ENCODE measurements around the gene TMPRSS6.
A peak's percentile ranks its signal among the peaks of the same experiment; 100 is the strongest.

The TMPRSS6 gene

GRCh38 chr22:37109242-37109917 is at the start of gene TMPRSS6:
TSS of gene TMPRSS6 (minus strand) at chr22:37109713. CDS start at chr22:37103417, 6,296 bp downstream.
- no peak for DNase-seq (ENCODE audit: low read depth)

- no peak for DNase-seq (ENCODE audit: low read depth)
Measured at GRCh38 chr22:37158963-37159290, 49.4 kb upstream of the TMPRSS6 start.

- DNase-seq (ENCODE audit: low read depth), result no peak
Measured at GRCh38 chr22:37157516-37158285, 48.2 kb upstream of the TMPRSS6 start.

DNA sequence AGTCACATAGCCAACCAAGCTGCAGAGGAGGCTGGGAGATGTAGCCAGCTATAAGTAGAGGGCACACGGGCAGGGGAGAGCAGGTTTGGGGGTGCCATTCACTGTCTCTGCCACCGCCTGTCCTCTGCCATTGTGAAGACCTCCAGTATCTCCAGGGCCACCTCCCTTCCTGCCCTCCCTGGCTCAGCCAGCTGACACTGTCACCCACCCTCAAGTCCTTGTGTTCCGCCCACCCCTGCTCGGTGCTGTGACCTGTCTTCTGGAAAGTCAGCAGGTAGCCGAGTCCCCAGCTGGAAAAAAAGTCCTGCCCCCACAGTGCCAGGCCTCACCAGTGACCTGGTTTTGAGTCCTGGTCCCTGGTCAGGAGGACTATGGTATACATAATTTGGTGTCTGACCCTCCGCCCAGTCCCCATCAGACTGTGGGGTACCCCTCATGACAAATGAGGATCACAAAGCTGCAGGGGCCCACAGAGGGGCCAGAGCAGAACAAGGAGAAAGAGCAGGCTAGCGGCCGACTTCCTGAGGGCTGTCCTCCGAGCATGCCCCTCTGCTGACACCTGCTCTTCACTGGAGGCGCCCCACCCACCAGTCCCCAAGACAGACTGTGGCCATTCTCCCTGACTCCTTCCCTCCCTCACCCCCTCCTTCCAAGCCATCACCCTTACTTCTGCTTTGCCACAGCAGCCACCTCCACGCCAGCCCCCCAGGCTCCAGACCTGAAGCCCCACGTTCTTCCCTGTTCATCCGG is 47.3 kb upstream of the TMPRSS6 start:
- no peak for DNase-seq (ENCODE audit: low read depth)

GRCh38 chr22:37155971-37156370 is 46.5 kb upstream of the TMPRSS6 start:
- DNase-seq (ENCODE audit: low read depth), result no peak

- DNase-seq (ENCODE audit: low read depth), result no peak
Measured at GRCh38 chr22:37154925-37155712, 45.6 kb upstream of the TMPRSS6 start.

DNA sequence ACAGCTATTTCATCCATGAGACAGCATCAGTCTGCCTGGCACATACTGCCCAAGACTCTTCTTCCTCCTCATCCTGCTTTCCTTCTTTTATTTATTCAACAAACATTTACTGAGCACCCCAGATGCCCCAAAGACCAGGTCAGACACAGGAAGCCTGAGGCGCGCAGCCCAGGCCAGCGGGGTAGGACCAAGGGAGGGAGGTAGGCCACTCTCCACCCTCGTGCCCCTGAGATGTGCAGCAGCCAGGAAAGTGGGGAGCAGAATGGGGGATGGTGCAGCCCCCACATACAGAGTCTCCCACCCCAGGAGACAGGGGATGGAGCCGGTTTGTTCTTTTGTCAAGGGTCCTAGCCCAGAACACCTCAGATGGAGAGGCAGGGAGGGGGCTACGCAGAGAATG is 44.4 kb upstream of the TMPRSS6 start:
- no peak for DNase-seq (ENCODE audit: low read depth)

GRCh38 chr22:37151401-37151800 is 41.9 kb upstream of the TMPRSS6 start:
- no peak for DNase-seq (ENCODE audit: low read depth)

DNA sequence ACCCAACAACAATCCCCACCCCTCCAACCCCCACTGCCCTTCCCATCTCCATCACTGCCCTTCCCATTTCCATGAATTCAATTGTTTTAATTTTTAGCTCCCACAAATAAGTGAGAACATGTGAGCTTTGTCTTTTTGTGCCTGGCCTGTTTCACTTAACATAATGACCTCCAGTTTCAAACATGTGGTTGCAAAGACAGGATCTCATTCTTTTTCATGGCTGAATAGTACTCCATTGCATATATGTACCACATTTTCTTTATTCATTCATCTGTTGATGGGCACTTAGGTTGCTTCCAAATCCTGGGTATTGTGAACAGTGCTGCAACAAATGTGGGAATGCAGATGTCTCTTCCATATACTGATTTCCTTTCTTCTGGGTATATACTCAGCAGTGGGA is 41.2 kb upstream of the TMPRSS6 start:
- DNase-seq (ENCODE audit: low read depth), result no peak

- no peak for DNase-seq (ENCODE audit: low read depth)
Measured at GRCh38 chr22:37148742-37149665, 39.5 kb upstream of the TMPRSS6 start.

GRCh38 chr22:37148031-37148651 is 38.6 kb upstream of the TMPRSS6 start:
- peak; percentile 35 for DNase-seq (ENCODE audit: low read depth)

- DNase-seq (ENCODE audit: low read depth), result no peak
Measured at GRCh38 chr22:37147186-37147990, 37.9 kb upstream of the TMPRSS6 start.

DNA sequence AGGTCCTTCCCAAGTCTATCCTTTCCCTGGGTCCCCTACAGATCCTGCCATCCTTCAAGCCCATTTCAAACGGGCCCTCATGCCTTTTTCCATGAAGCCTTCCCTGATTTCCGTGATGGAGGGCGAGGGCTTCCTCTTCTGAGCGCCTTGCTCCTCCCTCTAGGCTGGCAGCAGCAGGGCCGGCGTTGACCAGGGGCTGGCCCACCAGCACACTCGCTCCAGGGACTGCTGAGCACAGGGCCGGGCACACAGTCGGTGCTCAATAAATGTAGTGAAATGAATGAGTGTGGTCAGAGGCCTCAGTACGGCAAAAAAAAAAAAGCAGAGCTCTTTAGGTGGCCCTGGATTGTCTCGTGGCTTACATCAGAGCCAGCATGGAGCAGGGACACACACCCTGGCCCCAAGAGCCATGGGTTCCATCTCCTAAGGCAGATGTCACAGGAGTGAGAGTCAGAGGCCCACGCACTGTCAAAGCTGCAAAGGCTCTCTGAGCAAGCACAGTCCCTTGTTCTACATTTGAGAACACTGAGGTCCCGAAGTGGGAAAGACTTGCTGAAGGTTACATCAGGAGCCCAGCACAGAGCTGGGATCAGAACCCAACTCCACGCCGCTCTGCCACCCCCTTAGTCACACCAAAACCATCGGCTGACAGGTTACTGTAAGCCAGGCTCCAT is 37.1 kb upstream of the TMPRSS6 start:
- no peak for DNase-seq (ENCODE audit: low read depth)

DNA sequence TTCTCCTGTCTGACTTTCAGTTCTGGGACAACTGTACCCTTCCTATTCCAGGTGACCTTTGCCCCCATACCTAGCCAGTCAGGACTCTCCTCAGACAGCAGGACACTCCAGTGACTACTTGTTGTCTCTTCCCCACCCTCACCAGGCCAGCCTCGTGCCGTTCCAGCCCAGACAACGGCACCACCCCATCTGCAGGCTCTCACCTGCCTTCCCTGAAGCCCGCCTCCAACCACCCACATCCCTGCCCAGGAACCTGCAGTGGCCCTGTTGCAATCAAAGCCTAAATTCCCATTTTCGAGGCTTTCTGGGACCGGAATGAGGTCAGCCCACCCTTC is 36.5 kb upstream of the TMPRSS6 start:
- no peak for DNase-seq (ENCODE audit: low read depth)

DNA sequence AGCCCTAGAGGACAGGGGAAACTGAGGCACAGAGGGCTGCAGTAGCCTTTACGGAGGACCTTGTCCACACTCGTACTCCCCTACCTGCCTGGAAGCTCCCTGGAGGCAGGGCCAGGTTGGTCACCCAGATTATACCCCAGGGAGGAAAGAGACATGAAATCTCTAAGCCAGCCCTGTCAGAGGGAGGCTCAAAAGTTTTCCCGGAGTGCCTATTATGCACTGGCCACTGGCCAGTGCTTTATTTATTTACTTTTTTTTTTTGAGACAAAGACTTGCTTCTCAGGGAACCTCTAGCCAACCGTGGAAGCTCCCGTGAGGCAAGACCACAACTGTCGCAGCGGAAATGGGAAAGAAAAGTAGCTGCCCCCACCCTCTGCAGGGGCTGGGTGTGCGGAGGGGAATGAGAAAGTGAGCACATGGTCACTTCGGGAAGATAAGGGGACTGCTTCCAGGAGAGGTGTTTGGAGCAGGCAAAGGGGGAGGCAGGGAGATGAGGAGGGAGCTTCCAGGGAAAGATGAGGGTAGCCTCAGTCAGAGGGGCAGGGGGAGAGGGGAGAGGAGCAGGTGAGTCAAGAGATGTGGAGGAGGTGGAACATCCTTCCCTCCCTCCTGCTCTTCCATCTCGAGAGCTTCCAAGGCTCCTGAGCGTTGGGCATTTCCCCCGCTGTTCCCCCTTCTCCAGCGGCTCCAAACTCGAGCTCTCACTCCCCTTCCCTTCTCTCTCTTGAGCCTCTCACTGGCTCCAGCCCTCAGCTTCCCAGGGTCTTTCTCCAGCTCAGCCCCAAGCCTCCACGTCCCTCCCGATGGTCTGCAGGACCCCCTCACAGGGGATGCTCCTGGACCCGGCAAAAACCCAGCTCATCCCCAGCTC is 35.9 kb upstream of the TMPRSS6 start:
- no peak for DNase-seq (ENCODE audit: low read depth)

- DNase-seq (ENCODE audit: low read depth), result no peak
Measured at GRCh38 chr22:37144180-37144554, 34.7 kb upstream of the TMPRSS6 start.

- no peak for DNase-seq (ENCODE audit: low read depth)
Measured at GRCh38 chr22:37141971-37142370, 32.5 kb upstream of the TMPRSS6 start.

- DNase-seq (ENCODE audit: low read depth), result no peak
Measured at GRCh38 chr22:37141476-37141875, 32.0 kb upstream of the TMPRSS6 start.
